Activated T-cell treated with anti-CD3 and anti-CD28 coated beads, Interleukin-2, amount 50 U/mL, for 24 hours (primary cell): ENCODE results near the gene SCYL2.

Source experiments
- DNase-seq: peaks from one replicate; pipeline ENCODE4 v3.0.0-alpha.2; 2020
- H3K27ac Mint-ChIP-seq: 2 replicates; pipeline ENCODE4 v1.8.0; 2020; ENCODE audit warnings: mild to moderate bottlenecking, mixed read lengths
- H3K27me3 Mint-ChIP-seq: 2 replicates; pipeline ENCODE4 v1.8.0; 2020; ENCODE audit warnings: mixed read lengths
- H3K36me3 Mint-ChIP-seq: 2 replicates; pipeline ENCODE4 v1.8.0; 2020; ENCODE audit warnings: low read depth, mixed read lengths
- H3K4me1 Mint-ChIP-seq: 2 replicates; pipeline ENCODE4 v1.8.0; 2020; ENCODE audit warnings: low read depth, mixed read lengths
- H3K4me3 Mint-ChIP-seq: 2 replicates; pipeline ENCODE4 v1.8.0; 2020; ENCODE audit warnings: mild to moderate bottlenecking, moderate library complexity, mixed read lengths
- H3K9me3 Mint-ChIP-seq: 2 replicates; pipeline ENCODE4 v1.8.0; 2020; ENCODE audit warnings: mixed read lengths

The SCYL2 gene

DNA sequence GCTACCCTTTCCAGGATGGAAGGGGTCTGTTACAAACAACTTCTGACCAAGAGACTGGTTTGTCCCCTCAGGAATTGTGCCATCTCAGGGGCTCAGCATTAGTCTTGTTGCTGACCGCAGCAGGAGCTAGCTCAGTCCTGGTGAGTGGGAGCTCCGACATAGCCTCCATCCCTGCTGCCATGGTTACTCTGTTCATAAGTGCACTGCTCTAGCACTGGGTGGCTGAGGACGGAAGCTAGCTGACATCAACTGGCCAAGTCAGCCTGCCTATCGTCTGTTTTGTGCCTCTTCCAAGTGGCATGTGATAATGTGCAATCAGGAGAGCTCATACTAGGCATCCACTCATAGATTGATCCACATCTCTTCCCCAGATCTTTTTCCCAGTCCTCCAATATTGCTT, 97.3 kb downstream of the SCYL2 start:
- Mint-ChIP-seq H3K36me3 (no peaks in the 10 kb centered on the region), H3K4me3 (no peak overlapping the region), H3K4me1 (no peaks in the 10 kb centered on the region), H3K27ac (no peak overlapping the region), H3K9me3 (no peaks in the 10 kb centered on the region), H3K27me3 (peaks cover 16% of the 10 kb centered on the region)
- no peak for DNase-seq

DNA sequence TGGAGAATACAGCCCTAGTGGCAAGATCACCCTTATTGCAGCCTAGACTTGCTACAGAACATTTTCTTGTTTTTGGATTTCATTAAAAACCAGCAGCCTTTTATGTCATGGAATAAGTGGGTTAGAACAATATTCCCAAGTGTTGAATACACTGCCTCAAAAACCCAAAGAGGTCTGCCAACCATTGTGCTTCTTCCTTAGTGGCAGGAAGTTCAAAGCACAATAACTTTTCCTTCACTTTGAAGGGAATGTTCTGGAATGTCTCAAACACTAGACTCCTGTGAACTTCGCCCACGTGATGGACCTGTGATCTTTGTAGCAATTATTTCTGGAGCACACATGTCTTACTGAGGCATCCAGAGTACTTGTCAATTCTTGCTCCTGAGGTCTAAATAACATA, 98.4 kb downstream of the SCYL2 start:
- no peaks in the 10 kb centered on the region for H3K36me3 Mint-ChIP-seq
- H3K9me3 Mint-ChIP-seq, result no peaks in the 10 kb centered on the region
- H3K4me1 Mint-ChIP-seq, result no peaks in the 10 kb centered on the region
- H3K27me3 Mint-ChIP-seq, result peaks cover 9% of the 10 kb centered on the region
- DNase-seq, result no peak
- no peak overlapping the region for H3K27ac Mint-ChIP-seq
- no peak overlapping the region for H3K4me3 Mint-ChIP-seq

DNA sequence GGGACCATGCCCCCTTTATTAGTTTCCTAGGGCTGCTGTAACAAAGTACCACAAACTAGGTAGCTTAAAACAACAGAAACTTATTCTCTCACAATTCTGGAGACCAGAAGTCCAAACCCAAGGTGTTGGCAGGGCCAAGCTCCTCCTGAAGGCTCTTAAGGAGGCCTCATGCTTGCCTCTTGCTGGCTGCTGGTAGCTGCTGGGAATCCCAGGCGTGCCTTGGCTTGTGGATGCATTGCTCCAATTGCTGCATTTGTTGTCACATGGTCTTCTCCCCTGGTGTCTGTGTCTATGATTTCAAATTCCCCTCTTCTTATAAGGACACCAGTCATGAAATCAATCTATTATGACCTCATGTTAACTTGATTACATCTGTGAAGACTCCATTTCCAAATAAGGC, 101.1 kb downstream of the SCYL2 start:
- Mint-ChIP-seq H3K27ac (no peak overlapping the region), H3K36me3 (no peaks in the 10 kb centered on the region), H3K4me3 (no peak overlapping the region), H3K4me1 (no peaks in the 10 kb centered on the region), H3K9me3 (no peaks in the 10 kb centered on the region), H3K27me3 (peaks cover 5% of the 10 kb centered on the region)
- no peak for DNase-seq

DNA sequence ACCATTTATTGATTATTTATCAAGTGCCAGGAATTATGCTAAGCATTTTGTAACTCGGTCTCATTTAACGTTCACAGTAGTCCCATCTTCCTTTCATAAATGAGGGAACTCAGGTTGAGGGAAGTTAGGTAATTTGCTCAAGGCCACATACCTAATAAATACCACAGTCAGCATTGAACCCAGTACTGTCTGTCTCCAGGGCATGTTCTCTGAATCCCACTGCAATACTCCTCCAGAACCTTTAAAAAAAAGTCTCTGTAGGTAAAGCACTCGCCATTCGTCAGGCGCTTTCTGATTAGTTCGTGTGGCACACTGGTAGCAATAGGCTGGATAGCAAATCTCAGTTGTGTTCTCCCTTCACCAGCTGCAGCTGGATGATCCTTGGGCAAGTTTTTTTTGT, 104.2 kb downstream of the SCYL2 start:
- no peaks in the 10 kb centered on the region for H3K4me1 Mint-ChIP-seq
- H3K36me3 Mint-ChIP-seq, result no peaks in the 10 kb centered on the region
- no peak for DNase-seq
- no peak overlapping the region for H3K27ac Mint-ChIP-seq
- no peaks in the 10 kb centered on the region for H3K9me3 Mint-ChIP-seq
- H3K27me3 Mint-ChIP-seq, result peaks cover 6% of the 10 kb centered on the region
- no peak overlapping the region for H3K4me3 Mint-ChIP-seq

DNA sequence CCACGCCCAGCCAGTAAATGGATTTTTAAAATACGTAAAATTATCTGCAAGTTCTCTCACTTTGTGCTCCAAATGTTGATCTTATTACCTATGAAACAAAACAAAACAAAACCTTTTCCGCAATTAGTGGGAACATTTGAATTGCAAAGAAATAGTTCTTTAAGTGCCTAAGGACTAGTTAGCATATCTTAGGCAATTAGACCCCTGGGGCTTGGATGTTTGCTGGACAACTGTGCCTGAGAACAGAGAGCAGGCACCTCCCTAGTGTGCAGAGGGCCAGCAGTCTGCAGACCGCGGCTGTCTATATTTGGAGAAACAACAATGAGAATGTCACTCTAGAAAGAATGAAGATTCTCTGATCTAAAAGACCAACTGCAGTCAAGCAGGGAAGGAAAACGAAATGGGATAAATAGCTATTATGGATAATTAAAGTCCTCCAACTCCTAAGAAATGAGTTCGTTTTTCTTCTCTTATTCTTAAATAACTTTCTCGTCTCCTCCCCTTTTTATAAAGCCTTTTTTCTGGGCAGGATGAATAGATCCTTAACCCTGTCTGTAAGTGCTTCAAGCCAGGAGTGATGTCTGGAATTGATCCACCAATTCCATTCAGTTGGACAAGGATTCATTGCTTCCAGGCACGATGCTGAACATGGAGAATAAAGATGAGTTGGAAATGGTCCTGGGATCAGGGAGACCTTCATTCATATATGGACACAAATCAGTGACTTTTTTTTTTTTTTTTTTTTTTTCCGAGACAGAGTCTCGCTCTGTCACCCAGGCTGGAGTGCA, 106.1 kb downstream of the SCYL2 start:
- Mint-ChIP-seq H3K27ac (no peak overlapping the region), H3K4me1 (no peaks in the 10 kb centered on the region), H3K4me3 (no peak overlapping the region), H3K9me3 (no peaks in the 10 kb centered on the region), H3K27me3 (peaks cover 9% of the 10 kb centered on the region), H3K36me3 (no peaks in the 10 kb centered on the region)
- DNase-seq, result no peak

DNA sequence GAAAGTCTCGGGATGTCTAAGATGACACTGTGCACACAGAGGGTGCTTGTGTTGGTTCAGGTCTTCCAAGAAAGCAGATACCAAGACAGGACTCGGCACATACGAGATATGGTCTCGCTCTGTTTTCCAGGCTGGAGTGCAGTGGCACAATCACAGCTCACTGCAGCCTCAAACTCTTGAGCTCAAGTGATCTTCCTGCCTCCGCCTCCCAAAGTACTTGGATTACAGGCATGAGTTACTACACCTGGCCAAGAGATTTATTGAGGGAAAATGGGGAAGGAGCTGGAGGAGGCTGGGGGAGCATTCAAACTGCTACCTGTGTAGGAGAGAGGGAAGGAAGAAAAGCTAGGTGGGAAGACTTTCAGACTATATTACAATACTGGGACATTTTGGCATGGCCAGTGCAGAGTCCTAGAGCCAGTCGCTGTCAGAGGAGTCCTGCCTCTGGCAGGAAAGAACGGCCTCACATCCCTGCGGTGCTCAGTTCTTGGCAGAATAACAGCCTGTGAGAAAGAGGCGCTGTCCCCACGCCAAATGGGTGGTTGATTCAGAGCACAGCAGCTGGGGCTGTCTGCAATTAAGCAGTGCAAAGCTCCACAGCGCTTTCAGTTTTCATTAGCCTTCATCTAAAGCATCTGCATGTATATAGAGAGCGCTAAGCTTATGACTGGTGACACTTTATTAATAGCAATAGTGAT, 108.2 kb downstream of the SCYL2 start:
- H3K4me1 Mint-ChIP-seq, result no peaks in the 10 kb centered on the region

DNA sequence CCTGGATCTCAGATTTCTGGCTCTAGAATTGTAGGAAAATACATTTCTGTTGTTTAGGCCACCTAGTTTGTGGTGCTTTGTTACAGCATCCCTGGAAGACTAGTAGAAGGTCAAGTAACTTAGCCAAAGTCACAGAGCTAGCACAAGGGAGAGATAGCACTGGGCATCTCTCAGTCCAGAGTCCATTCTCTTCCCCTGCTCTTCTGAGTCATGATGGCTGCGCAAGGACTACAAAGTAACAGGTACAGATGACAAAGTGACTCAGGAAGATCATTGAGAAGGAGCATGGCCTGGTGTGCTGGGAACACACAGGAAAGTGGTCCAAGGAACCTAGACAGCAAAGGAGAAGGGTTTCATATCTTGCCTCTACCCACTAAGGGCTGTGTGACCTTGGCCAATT, 109.2 kb downstream of the SCYL2 start:
- no peaks in the 10 kb centered on the region for H3K4me1 Mint-ChIP-seq
- H3K27ac Mint-ChIP-seq, result no peak overlapping the region
- peaks cover 9% of the 10 kb centered on the region for H3K27me3 Mint-ChIP-seq
- no peak overlapping the region for H3K4me3 Mint-ChIP-seq
- H3K36me3 Mint-ChIP-seq, result no peaks in the 10 kb centered on the region
- no peaks in the 10 kb centered on the region for H3K9me3 Mint-ChIP-seq
- DNase-seq, result no peak

More for the DNA sequence above, 108.2 kb downstream of the SCYL2 start:
- no peak overlapping the region for H3K27ac Mint-ChIP-seq
- DNase-seq, result no peak
- H3K4me3 Mint-ChIP-seq, result no peak overlapping the region
- no peaks in the 10 kb centered on the region for H3K9me3 Mint-ChIP-seq
- peaks cover 9% of the 10 kb centered on the region for H3K27me3 Mint-ChIP-seq
- H3K36me3 Mint-ChIP-seq, result no peaks in the 10 kb centered on the region

DNA sequence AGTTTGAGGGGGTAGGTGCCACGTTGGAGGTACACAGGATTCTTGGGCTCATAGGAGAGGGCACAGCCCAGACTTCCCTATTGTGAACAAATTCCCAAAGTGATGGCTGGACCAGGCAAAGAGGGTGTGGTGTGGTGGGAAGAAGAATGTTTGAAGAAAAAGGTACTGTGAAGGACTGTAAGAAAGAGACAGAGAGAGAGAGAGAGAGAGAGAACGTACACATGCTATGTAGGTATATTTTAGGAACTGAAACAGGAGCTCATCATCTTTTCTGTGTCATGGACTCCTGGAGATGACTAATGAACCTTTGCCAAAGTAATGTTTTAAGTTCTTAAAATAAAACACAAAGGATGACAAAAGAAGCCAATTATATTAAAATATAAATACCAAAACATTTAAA, 114.4 kb downstream of the SCYL2 start:
- Mint-ChIP-seq H3K27ac (no peak overlapping the region), H3K4me3 (no peak overlapping the region), H3K4me1 (no peaks in the 10 kb centered on the region), H3K36me3 (no peaks in the 10 kb centered on the region), H3K27me3 (peaks cover 3% of the 10 kb centered on the region), H3K9me3 (no peaks in the 10 kb centered on the region)
- no peak for DNase-seq

DNA sequence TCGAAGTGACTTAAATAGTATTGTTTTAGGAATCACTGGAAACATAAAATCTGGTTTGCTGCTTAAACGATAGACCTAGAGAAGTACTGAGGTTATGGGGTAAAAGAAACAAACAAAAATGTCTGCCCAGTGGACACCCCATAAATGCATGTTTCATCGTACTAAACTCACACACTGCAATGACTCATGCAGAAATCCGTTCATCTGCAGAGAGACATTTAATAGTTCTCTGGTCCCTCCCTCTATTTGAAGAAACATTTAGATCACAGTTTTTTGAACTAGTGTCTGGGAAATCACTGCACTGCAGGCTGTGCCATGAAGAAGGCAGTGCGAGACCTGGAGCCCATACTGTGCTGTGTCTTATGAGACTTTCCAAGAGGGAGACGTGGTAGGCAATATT, 115.4 kb downstream of the SCYL2 start:
- no peaks in the 10 kb centered on the region for H3K4me1 Mint-ChIP-seq
- H3K27ac Mint-ChIP-seq, result no peak overlapping the region
- no peak overlapping the region for H3K4me3 Mint-ChIP-seq
- no peaks in the 10 kb centered on the region for H3K9me3 Mint-ChIP-seq
- DNase-seq, result no peak
- H3K36me3 Mint-ChIP-seq, result no peaks in the 10 kb centered on the region
- no peaks in the 10 kb centered on the region for H3K27me3 Mint-ChIP-seq

DNA sequence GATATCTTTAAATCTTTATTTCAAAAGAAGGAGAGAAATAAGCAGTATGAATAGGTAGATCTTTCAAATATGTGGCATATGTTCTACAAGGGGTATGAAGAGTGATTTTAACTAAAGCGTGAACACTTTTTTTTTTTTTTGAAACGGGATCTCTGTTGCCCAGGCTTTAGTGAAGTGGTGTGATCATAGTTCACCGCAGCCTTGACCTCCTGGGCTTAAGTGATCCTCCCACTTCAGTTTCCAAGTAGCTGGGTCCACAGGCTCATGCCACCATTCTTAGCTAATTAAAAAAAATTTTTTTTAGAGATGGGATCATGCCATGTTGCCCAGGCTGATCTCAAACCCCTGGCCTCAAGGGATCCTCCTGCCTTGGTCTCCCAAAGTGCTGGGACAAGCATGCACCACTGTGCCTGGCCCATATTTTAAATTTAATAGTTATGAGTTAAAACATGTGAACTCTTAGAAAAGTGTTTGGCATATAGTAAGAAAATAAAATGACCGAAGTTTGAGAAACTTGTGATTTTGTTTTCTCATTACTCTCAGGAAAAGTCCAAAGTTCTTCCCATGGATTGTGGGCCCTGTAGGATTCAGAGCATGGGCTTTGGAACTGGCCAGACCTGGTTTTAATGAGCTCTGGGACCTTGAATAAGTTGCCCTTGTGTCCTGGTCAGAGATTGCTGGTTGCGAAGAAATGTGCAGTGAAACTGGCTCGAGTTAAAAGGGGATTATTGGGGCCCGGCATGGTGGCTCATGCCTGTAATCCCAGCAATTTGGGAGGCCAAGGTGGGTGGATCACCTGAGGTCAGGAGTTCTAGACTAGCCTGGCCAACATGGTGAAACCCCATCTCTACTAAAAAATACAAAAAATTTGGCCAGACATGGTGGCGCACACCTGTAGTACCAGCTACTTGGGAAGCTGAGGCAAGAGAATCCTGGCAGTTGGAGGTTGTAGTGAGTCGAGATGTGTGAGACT, 116.9 kb downstream of the SCYL2 start:
- Mint-ChIP-seq H3K4me1 (no peaks in the 10 kb centered on the region), H3K4me3 (no peak overlapping the region), H3K27ac (no peak overlapping the region)

DNA sequence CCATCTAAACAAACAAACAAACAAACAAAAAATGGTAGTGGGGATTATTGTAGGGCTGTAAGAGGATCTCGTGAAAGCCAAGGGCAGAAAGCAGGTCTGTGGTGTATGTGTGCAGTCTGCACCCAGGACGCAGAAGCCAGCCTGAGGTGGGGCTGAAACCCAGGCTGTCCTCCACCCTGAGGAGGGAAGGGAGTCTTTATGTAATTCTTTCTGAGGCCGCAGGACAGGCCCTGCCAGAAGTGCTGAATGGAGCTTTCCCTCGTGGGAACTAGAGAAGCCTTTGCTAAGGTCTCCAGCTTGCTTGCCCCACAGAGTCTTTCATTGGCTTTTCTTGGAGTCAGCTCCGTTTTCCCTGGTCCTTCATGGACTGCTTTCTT, 117.6 kb downstream of the SCYL2 start:
- Mint-ChIP-seq H3K9me3 (no peaks in the 10 kb centered on the region), H3K4me3 (no peak overlapping the region), H3K36me3 (no peaks in the 10 kb centered on the region), H3K27ac (no peak overlapping the region), H3K4me1 (no peaks in the 10 kb centered on the region), H3K27me3 (no peaks in the 10 kb centered on the region)
- DNase-seq, result no peak

More for the DNA sequence above, 116.9 kb downstream of the SCYL2 start:
- no peak for DNase-seq
- no peaks in the 10 kb centered on the region for H3K9me3 Mint-ChIP-seq
- no peaks in the 10 kb centered on the region for H3K27me3 Mint-ChIP-seq
- no peaks in the 10 kb centered on the region for H3K36me3 Mint-ChIP-seq

DNA sequence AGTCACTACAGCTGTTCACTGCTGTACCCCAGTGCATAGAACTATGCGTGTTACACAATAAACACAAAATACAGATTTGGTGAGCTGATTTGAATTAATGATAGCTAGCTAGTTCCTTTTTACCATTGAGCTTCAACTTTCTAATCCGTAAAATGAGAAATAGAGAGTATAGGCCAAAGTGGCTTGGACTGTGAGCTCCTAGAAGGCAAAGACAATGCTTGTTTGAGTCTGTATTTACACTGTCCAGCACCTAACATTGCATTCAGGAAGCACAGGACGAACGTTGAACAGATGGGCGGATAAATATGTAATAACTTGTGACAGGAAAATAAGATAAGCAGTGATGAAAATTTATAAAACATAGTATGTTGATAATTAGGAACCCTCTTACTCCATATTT, 121.4 kb downstream of the SCYL2 start:
- no peak overlapping the region for H3K4me3 Mint-ChIP-seq
- H3K36me3 Mint-ChIP-seq, result no peaks in the 10 kb centered on the region
- no peak for DNase-seq
- H3K9me3 Mint-ChIP-seq, result no peaks in the 10 kb centered on the region
- H3K27ac Mint-ChIP-seq, result no peak overlapping the region
- peaks cover 8% of the 10 kb centered on the region for H3K27me3 Mint-ChIP-seq
- H3K4me1 Mint-ChIP-seq, result no peaks in the 10 kb centered on the region
